Stimulated activated CD8-positive, alpha-beta memory T cell treated with anti-CD3 and anti-CD28 coated beads, Interleukin-4, amount 100 ng/mL, for 48 hours (primary cell): Measurements from ENCODE around the gene SDHAF1.
A peak's percentile ranks its signal among the peaks of the same experiment; 100 is the strongest.
"Not testable (repeated sequence)": the region's sequence is repeated elsewhere in the genome, so short reads cannot be mapped to it uniquely, and the experiment has no call there.

Experiments
- DNase-seq: peaks from one replicate; pipeline ENCODE4 v3.0.0-alpha.2; 2020

SDHAF1 gene

GRCh38 chr19:35995048-35995993 lies at the start of gene SDHAF1:
Gene SDHAF1, plus strand, starts transcription at chr19:35995188. Its CDS starts 87 bp downstream, at chr19:35995275.
- DNase-seq: peak; percentile 98

GRCh38 chr19:35946203-35946602 lies 48.8 kb upstream of the SDHAF1 start:
- DNase-seq: no peak

- DNase-seq: no peak
These were observed 45.9 kb upstream of the SDHAF1 start for GRCh38 chr19:35949131-35949530.

- DNase-seq: no peak
These were observed 38.9 kb upstream of the SDHAF1 start for GRCh38 chr19:35955881-35956634.

GRCh38 chr19:35957411-35957810 lies 37.6 kb upstream of the SDHAF1 start:
- not testable (repeated sequence) for DNase-seq

GRCh38 chr19:35958660-35959039 lies 36.3 kb upstream of the SDHAF1 start:
- DNase-seq: no peak

GRCh38 chr19:35959040-35959967 lies 35.7 kb upstream of the SDHAF1 start:
- DNase-seq: peak; percentile 75

- DNase-seq: no peak
These were observed 35.0 kb upstream of the SDHAF1 start for GRCh38 chr19:35959968-35960320.

- no peak for DNase-seq
These were observed 34.5 kb upstream of the SDHAF1 start for GRCh38 chr19:35960432-35960972.

GRCh38 chr19:35963514-35963913 lies 31.5 kb upstream of the SDHAF1 start:
- peak; percentile 69 for DNase-seq

GRCh38 chr19:35966771-35967170 lies 28.2 kb upstream of the SDHAF1 start:
- no peak for DNase-seq

- DNase-seq: no peak
These were observed 21.5 kb upstream of the SDHAF1 start for GRCh38 chr19:35973487-35973886.

GRCh38 chr19:35975608-35976214 lies 19.3 kb upstream of the SDHAF1 start:
- no peak for DNase-seq

GRCh38 chr19:35977446-35978222 lies 17.4 kb upstream of the SDHAF1 start:
- DNase-seq: peak; percentile 58

- DNase-seq: no peak
These were observed 16.7 kb upstream of the SDHAF1 start for GRCh38 chr19:35978271-35978670.

GRCh38 chr19:35978832-35979365 lies 16.1 kb upstream of the SDHAF1 start:
- no peak for DNase-seq

- not testable (repeated sequence) for DNase-seq
These were observed 14.0 kb upstream of the SDHAF1 start for GRCh38 chr19:35980997-35981396.

- DNase-seq: no peak
These were observed 11.8 kb upstream of the SDHAF1 start for GRCh38 chr19:35983177-35983576.

- no peak for DNase-seq
These were observed 8.9 kb upstream of the SDHAF1 start for GRCh38 chr19:35986111-35986510.

GRCh38 chr19:35986664-35987570 lies 8.1 kb upstream of the SDHAF1 start:
- peak; percentile 39 for DNase-seq
